Thymus (tissue), 14 donors: Measurements from ENCODE around the gene ADI1. TPM values are rescaled to one million over a fixed set of nuclear protein-coding genes. Genes with fewer than 3 reads are reported as not detected.

Source experiments
- DNase-seq, 9 donors: peaks; one replicate each; pipeline ENCODE4 v3.0.0-alpha.2; 2013; ENCODE audit warnings: low spot score in 9 of 9, low read depth in 6 of 9, missing footprints in 1 of 9
- H3K27ac ChIP-seq, 2 donors: one replicate each; pipeline ENCODE4 v1.5.1; 2013; ENCODE audit warnings: control low read depth in 1 of 2, low read depth in 1 of 2, low read length in 1 of 2, mild to moderate bottlenecking in 1 of 2, moderate library complexity in 1 of 2
- H3K27me3 ChIP-seq, 2 donors: one replicate each; pipeline ENCODE4 v1.5.1; 2013; ENCODE audit warnings: low read length in 1 of 2; ENCODE audit not compliant: control insufficient read depth in 2 of 2, insufficient read depth in 1 of 2
- H3K36me3 ChIP-seq, 2 donors: one replicate each; pipeline ENCODE4 v1.5.1; 2013; ENCODE audit warnings: low read length in 1 of 2, mild to moderate bottlenecking in 1 of 2, moderate library complexity in 1 of 2; ENCODE audit not compliant: control insufficient read depth in 2 of 2, insufficient read depth in 2 of 2
- H3K4me1 ChIP-seq, 2 donors: one replicate each; pipeline ENCODE4 v1.5.1; 2013; ENCODE audit warnings: low read length in 2 of 2; ENCODE audit not compliant: control insufficient read depth in 2 of 2, insufficient read depth in 2 of 2
- H3K4me3 ChIP-seq, 2 donors: one replicate each; pipeline ENCODE4 v1.5.1; 2013; ENCODE audit warnings: low read length in 2 of 2, control low read depth in 1 of 2, mild to moderate bottlenecking in 1 of 2
- H3K9me3 ChIP-seq, 2 donors: one replicate each; pipeline ENCODE4 v1.5.1; 2013; ENCODE audit warnings: low read length in 1 of 2, mild to moderate bottlenecking in 1 of 2; ENCODE audit not compliant: control insufficient read depth in 2 of 2, insufficient read depth in 1 of 2
- WGBS: extraction: QIAGEN DNeasy Blood & Tissue Kit; methylation state at CpG from one replicate; pipeline ENCODE4 v1.1.7; 2013; 5-methylcytosine and 5-hydroxymethylcytosine counted together
- long read RNA-seq, 10 donors: transcript quantifications; one replicate each; lab custom pipeline, GENCODE V29; 2026
- polyA plus RNA-seq: library from polyadenylated mRNA; stranded (reverse); fragments of 200-250 nt; gene quantifications from one replicate; pipeline ENCODE4 v1.2.3, GENCODE V29; 2013
- total RNA-seq: library from RNA; stranded (reverse); fragments of 120-200 nt; gene quantifications from one replicate; pipeline ENCODE4 v1.2.4, GENCODE V29; 2013
- donor health status: healthy.

Gene ADI1, protein sequence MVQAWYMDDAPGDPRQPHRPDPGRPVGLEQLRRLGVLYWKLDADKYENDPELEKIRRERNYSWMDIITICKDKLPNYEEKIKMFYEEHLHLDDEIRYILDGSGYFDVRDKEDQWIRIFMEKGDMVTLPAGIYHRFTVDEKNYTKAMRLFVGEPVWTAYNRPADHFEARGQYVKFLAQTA
- 28.1 TPM for total RNA-seq
- 50.0 TPM for polyA plus RNA-seq
- long read RNA-seq, donor 1, partial matches to known transcripts: 0 of 2 reads
- long read RNA-seq, donor 1, other reads (novel, unspliced or antisense): 0 of 2 reads
- long read RNA-seq, donor 2, transcript ADI1-201 (4 exons, 2,391 nt): major isoform, 59 of 59 reads
- long read RNA-seq, donor 2, partial matches to known transcripts: 0 of 59 reads
- long read RNA-seq, donor 2, other reads (novel, unspliced or antisense): 0 of 59 reads
- long read RNA-seq, donor 3, transcript ADI1-201 (4 exons, 2,391 nt): major isoform, 31 of 38 reads
- long read RNA-seq, donor 3, partial matches to known transcripts: 7 of 38 reads
- long read RNA-seq, donor 3, other reads (novel, unspliced or antisense): 0 of 38 reads
- long read RNA-seq, donor 4, transcript ADI1-201 (4 exons, 2,391 nt): major isoform, 9 of 9 reads
- long read RNA-seq, donor 4, partial matches to known transcripts: 0 of 9 reads
- long read RNA-seq, donor 4, other reads (novel, unspliced or antisense): 0 of 9 reads
- long read RNA-seq, donor 5, transcript ADI1-201 (4 exons, 2,391 nt): major isoform, 53 of 53 reads
- long read RNA-seq, donor 5, partial matches to known transcripts: 0 of 53 reads
- long read RNA-seq, donor 5, other reads (novel, unspliced or antisense): 0 of 53 reads
- long read RNA-seq, donor 6, transcript ADI1-201 (4 exons, 2,391 nt): major isoform, 30 of 31 reads
- long read RNA-seq, donor 6, partial matches to known transcripts: 0 of 31 reads
- long read RNA-seq, donor 6, other reads (novel, unspliced or antisense): 0 of 31 reads
- long read RNA-seq, donor 7, transcript ADI1-201 (4 exons, 2,391 nt): major isoform, 24 of 24 reads
- long read RNA-seq, donor 7, partial matches to known transcripts: 0 of 24 reads
- long read RNA-seq, donor 7, other reads (novel, unspliced or antisense): 0 of 24 reads
- long read RNA-seq, donor 8, transcript ADI1-201 (4 exons, 2,391 nt): major isoform, 13 of 13 reads
- long read RNA-seq, donor 8, partial matches to known transcripts: 0 of 13 reads
- long read RNA-seq, donor 8, other reads (novel, unspliced or antisense): 0 of 13 reads
- long read RNA-seq, donor 9, transcript ADI1-201 (4 exons, 2,391 nt): major isoform, 19 of 20 reads
- long read RNA-seq, donor 9, partial matches to known transcripts: 0 of 20 reads
- long read RNA-seq, donor 9, other reads (novel, unspliced or antisense): 0 of 20 reads
- long read RNA-seq, donor 10, transcript ADI1-201 (4 exons, 2,391 nt): major isoform, 21 of 21 reads
- long read RNA-seq, donor 10, partial matches to known transcripts: 0 of 21 reads
- long read RNA-seq, donor 10, other reads (novel, unspliced or antisense): 0 of 21 reads

DNA sequence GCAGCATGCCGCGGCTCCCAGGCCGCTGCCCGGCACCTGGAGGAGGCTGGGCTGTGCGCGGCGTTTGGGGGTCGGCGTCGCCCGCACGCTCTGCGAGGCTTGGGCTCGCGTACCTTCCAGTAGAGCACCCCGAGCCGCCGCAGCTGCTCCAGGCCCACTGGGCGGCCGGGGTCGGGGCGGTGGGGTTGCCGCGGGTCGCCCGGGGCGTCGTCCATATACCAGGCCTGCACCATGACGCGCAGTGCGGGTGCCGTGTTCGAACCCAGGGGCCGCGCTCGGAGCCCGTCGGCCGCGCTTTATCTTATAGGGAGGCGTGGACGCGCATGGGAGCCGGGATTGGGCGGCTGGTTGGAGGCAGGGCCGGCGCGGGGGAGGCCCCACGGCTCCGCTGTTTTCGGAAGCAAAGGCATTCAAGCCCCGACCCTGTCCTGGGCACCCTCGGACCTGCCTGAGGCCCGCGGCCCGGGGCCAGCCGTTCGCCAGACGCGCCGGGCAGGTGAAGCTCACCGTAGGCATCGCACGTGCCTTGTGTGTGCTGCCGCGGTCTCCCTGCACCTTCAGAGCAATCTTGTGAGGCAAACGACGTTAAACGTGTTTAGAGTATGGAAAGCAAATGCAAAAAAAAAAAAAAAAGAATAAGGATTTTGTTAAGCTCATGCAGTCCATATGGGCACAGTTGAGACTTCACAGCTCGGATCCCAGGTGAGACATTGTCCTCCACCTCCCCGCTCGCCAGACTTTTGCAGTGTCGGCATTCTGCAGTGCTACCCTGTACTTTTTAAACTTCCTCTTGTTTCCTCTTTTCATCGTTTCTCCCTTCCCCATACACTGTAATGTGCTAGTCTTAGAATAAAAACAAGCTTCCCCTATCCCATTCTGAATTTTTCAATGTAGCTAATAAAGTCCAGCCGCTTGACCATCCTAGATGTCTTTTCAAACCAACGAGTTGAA, at the start of gene ADI1:
TSS of gene ADI1 (minus strand) at position 277 of the 951 bp plus-strand sequence. CDS start at position 233, 44 bp downstream.
- peak in 4 of 9 donors; percentile 11 to 84 (median 34) for DNase-seq
- peak within 1 kb of the TSS; percentile 64 to 83 for H3K4me3 ChIP-seq
- no peaks in the 10 kb centered on the region for H3K9me3 ChIP-seq
- H3K36me3 ChIP-seq: no peaks in the 10 kb centered on the region
- H3K27me3 ChIP-seq: no peaks in the 10 kb centered on the region
- WGBS: 2% methylated on average over 76 of the region's 76 CpGs
- H3K4me1 ChIP-seq: peaks cover 8 to 18% of the 10 kb centered on the region in 2 donors
- H3K27ac ChIP-seq: peak within 1 kb of the TSS; percentile 91 to 97

DNA sequence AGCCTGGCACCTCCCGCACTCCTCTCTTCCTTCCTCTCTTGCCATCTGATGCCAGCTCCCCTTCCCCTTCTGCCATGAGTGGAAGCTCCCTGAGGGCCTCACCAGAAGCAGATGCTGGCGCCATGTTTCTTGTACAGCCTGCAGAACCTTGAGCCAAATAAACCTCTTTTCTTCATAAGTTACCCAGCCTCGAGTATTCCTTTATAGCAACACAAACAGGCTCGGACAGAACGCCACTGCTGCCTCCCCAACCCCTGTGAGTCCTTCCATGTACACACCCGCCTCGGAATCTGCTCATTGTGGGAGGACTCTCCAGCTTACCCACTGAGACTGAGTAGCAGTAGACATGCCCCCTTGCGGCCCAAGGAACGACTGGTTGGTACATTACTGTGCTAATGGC, 47.5 kb upstream of the ADI1 start:
- Histone ChIP-seq H3K4me1 (no peaks in the 10 kb centered on the region), H3K9me3 (no peaks in the 10 kb centered on the region), H3K36me3 (no peaks in the 10 kb centered on the region), H3K27ac (no peak overlapping the region), H3K27me3 (no peaks in the 10 kb centered on the region), H3K4me3 (no peak overlapping the region)
- WGBS: 98% methylated on average over 9 of the region's 9 CpGs
- DNase-seq: no peak

- Histone ChIP-seq H3K36me3 (peaks cover 0 to 5% of the 10 kb centered on the region in 2 donors), H3K9me3 (no peaks in the 10 kb centered on the region), H3K27me3 (no peaks in the 10 kb centered on the region), H3K4me3 (no peak overlapping the region), H3K27ac (no peak overlapping the region), H3K4me1 (no peaks in the 10 kb centered on the region)
- no peak for DNase-seq
- 96% methylated on average over 6 of the region's 6 CpGs for WGBS
These were observed 45.8 kb upstream of the ADI1 start for GRCh38 chr2:3565117-3565516.

DNA sequence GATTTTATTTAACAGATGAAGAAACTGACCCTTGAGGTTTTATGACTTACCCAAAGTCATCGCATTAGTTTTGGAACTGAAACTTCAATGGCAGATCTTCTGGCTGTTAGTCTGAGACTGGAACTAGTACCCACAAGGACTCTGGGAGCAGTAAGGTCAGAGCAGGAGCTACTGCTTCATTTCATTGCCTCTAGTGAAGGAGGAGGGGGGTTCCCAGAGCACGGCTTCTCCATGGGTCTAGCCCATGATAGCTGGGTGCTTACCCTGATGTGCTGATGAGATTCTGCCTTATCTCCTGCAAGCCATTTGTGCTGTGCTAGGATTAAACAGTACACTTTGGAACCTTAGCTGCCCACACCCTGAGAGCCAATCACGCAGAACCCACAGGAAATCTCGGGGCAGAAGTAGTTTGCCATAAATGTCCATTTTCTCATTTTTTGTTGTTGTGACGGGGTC, 44.2 kb upstream of the ADI1 start:
- Histone ChIP-seq H3K27me3 (no peaks in the 10 kb centered on the region), H3K9me3 (no peaks in the 10 kb centered on the region), H3K36me3 (peaks cover 0 to 5% of the 10 kb centered on the region in 2 donors), H3K27ac (no peak overlapping the region), H3K4me3 (no peak overlapping the region), H3K4me1 (peaks cover 4 to 8% of the 10 kb centered on the region in 2 donors)
- WGBS: 98% methylated on average over 5 of the region's 5 CpGs
- no peak for DNase-seq

- no peaks in the 10 kb centered on the region for H3K27me3 ChIP-seq
- peak within 1 kb of the TSS; percentile 77 to 98 for H3K4me3 ChIP-seq
- peak; percentile 83 to 99 (median 97) for DNase-seq
- peaks cover 17 to 27% of the 10 kb centered on the region in 2 donors for H3K36me3 ChIP-seq
- WGBS: under 1% methylated on average over 67 of the region's 67 CpGs
- peak within 1 kb of the TSS; percentile 86 to 87 for H3K27ac ChIP-seq
- no peaks in the 10 kb centered on the region for H3K9me3 ChIP-seq
- H3K4me1 ChIP-seq: peaks cover 7 to 16% of the 10 kb centered on the region in 2 donors
These were observed 39.1 kb upstream of the ADI1 start, which contains the start of gene RNASEH1 for GRCh38 chr2:3558205-3559014. Gene RNASEH1, minus strand, starts transcription at chr2:3558333. Its CDS starts 73 bp downstream, at chr2:3558260.

GRCh38 chr2:3557639-3558204, 38.4 kb upstream of the ADI1 start:
- WGBS: under 1% methylated on average over 40 of the region's 40 CpGs
- Histone ChIP-seq H3K4me3 (peak overlapping the region; percentile 77 to 98), H3K27ac (peak overlapping the region; percentile 79 to 86), H3K9me3 (no peaks in the 10 kb centered on the region), H3K36me3 (peaks cover 17 to 28% of the 10 kb centered on the region in 2 donors), H3K27me3 (no peaks in the 10 kb centered on the region), H3K4me1 (peaks cover 7 to 16% of the 10 kb centered on the region in 2 donors)
- DNase-seq: no peak

GRCh38 chr2:3553946-3554345, 34.6 kb upstream of the ADI1 start:
- H3K4me1 ChIP-seq: peaks cover 6 to 12% of the 10 kb centered on the region in 2 donors
- WGBS: 96% methylated on average over 10 of the region's 10 CpGs
- no peak overlapping the region for H3K27ac ChIP-seq
- peaks cover 53 to 57% of the 10 kb centered on the region in 2 donors for H3K36me3 ChIP-seq
- H3K27me3 ChIP-seq: no peaks in the 10 kb centered on the region
- H3K4me3 ChIP-seq: no peak overlapping the region
- H3K9me3 ChIP-seq: no peaks in the 10 kb centered on the region
- DNase-seq: no peak
